Skeletal muscle tissue (tissue), 4 donors: Measurements from ENCODE around the gene PRICKLE1. TPM values are rescaled to one million over a fixed set of nuclear protein-coding genes. Genes with fewer than 3 reads are reported as not detected.
"Not testable (repeated sequence)": the region's sequence is repeated elsewhere in the genome, so short reads cannot be mapped to it uniquely, and the experiment has no call there.

Source experiments
- H3K27ac ChIP-seq: one replicate; pipeline ENCODE4 v1.7.0; 2013; ENCODE audit warnings: mild to moderate bottlenecking, low read depth, low read length, inconsistent platforms
- H3K27me3 ChIP-seq, 3 donors: one replicate each; pipeline ENCODE4 v1.7.0; 2013; ENCODE audit warnings: low read length in 3 of 3; ENCODE audit not compliant: control insufficient read depth in 3 of 3, insufficient read depth in 3 of 3
- H3K36me3 ChIP-seq, 3 donors: one replicate each; pipeline ENCODE4 v1.7.0; 2013; ENCODE audit warnings: low read length in 3 of 3; ENCODE audit not compliant: control insufficient read depth in 3 of 3, insufficient read depth in 3 of 3
- H3K4me1 ChIP-seq, 3 donors: one replicate each; pipeline ENCODE4 v1.7.0; 2013; ENCODE audit warnings: low read length in 3 of 3, mild to moderate bottlenecking in 3 of 3; ENCODE audit not compliant: control insufficient read depth in 3 of 3, insufficient read depth in 3 of 3
- H3K4me3 ChIP-seq, 3 donors: one replicate each; pipeline ENCODE4 v1.7.0; 2013; ENCODE audit warnings: low read length in 3 of 3
- H3K9ac ChIP-seq, 3 donors: one replicate each; pipeline ENCODE4 v1.7.0; 2013; ENCODE audit warnings: low read length in 3 of 3, mild to moderate bottlenecking in 3 of 3, moderate library complexity in 2 of 3, low read depth in 1 of 3
- H3K9me3 ChIP-seq, 3 donors: one replicate each; pipeline ENCODE4 v1.7.0; 2013; ENCODE audit warnings: low read length in 3 of 3; ENCODE audit not compliant: control insufficient read depth in 3 of 3
- total RNA-seq: library from RNA; depleted of rRNA; stranded (reverse); fragments of >200 nt; gene quantifications from one replicate; pipeline ENCODE4 v1.2.3, GENCODE V29; 2014
- donor health status: Osteomylitis.

Gene PRICKLE1
- total RNA-seq, 1 donor from 2014 or later, result 27.1 TPM

GRCh38 chr12:42560977-42561376 lies 28.6 kb downstream of the PRICKLE1 start:
- Histone ChIP-seq H3K9me3 (no peaks in the 10 kb centered on the region), H3K27ac (no peak overlapping the region), H3K4me1 (peaks cover 5 to 9% (median 5%) of the 10 kb centered on the region in 3 donors), H3K36me3 (no peaks in the 10 kb centered on the region), H3K4me3 (no peak overlapping the region), H3K9ac (no peak overlapping the region), H3K27me3 (no peaks in the 10 kb centered on the region)

DNA sequence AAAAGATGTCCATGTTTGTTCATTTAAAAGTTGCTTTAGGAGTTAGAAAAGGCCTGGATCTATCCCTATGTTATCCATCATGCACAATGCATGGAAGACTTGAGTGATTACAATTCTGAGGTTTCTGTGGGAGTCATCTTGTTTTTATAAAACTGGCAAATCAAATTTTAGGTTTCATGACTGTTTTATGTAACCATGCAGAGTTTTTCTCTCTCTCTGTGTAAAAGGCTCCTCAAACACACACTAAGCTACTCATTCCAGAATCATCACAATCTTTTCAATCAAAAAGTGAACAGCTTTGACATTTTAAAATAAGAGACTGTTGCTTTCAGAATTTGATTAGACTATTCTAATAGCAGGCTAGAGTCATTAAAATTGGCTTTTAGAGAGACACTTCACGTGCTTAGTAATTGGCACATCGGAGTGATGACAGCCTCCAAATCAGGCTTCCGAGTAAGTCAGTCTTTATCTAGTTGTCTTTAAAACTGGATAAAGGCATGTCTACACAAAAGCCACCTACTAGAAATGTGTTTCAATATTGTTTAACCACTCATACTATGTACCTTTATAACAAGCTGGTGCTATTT lies 31.9 kb downstream of the PRICKLE1 start:
- peaks cover 0 to 6% (median 0%) of the 10 kb centered on the region in 3 donors for H3K4me1 ChIP-seq

GRCh38 chr12:42556917-42557316 lies 32.6 kb downstream of the PRICKLE1 start:
- H3K4me3 ChIP-seq, result no peak overlapping the region
- no peak overlapping the region for H3K9ac ChIP-seq
- no peaks in the 10 kb centered on the region for H3K36me3 ChIP-seq
- no peaks in the 10 kb centered on the region for H3K27me3 ChIP-seq
- no peak overlapping the region for H3K27ac ChIP-seq
- H3K9me3 ChIP-seq, result no peaks in the 10 kb centered on the region
- H3K4me1 ChIP-seq, result peaks cover 0 to 6% (median 0%) of the 10 kb centered on the region in 3 donors

More for the DNA sequence above, 31.9 kb downstream of the PRICKLE1 start:
- no peaks in the 10 kb centered on the region for H3K9me3 ChIP-seq
- no peak overlapping the region for H3K9ac ChIP-seq
- H3K36me3 ChIP-seq, result no peaks in the 10 kb centered on the region
- no peak overlapping the region for H3K4me3 ChIP-seq
- H3K27ac ChIP-seq, result no peak overlapping the region
- H3K27me3 ChIP-seq, result no peaks in the 10 kb centered on the region

DNA sequence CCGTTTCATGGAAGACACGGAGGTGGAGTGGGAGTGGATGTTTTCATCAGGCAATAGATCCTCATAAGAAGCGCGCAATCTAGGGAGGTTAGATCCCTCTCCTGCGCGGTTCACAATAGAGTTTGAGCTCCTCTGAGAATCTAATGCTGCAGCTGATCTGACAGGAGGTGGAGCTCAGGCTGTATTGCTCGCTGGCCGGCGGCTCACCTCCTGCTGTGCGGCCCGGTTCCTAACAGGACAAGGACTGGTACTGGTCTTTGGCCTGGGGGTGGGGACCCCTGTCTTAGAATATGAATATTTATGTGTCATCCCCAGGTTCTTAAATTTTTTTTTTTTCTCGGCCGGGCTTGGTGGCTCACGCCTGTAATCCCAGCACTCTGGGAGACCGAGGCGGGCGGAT lies 36.7 kb downstream of the PRICKLE1 start:
- H3K4me3 ChIP-seq, result no peak overlapping the region
- H3K9me3 ChIP-seq, result no peaks in the 10 kb centered on the region
- H3K36me3 ChIP-seq, result peaks cover 0 to 2% (median 0%) of the 10 kb centered on the region in 3 donors
- H3K27me3 ChIP-seq, result no peaks in the 10 kb centered on the region
- no peak overlapping the region for H3K27ac ChIP-seq
- H3K9ac ChIP-seq, result no peak overlapping the region
- H3K4me1 ChIP-seq, result peaks cover 0 to 3% (median 0%) of the 10 kb centered on the region in 3 donors

GRCh38 chr12:42550800-42551199 lies 38.7 kb downstream of the PRICKLE1 start:
- no peak overlapping the region for H3K9ac ChIP-seq
- H3K4me3 ChIP-seq, result no peak overlapping the region
- H3K27ac ChIP-seq, result no peak overlapping the region
- no peaks in the 10 kb centered on the region for H3K9me3 ChIP-seq
- no peaks in the 10 kb centered on the region for H3K4me1 ChIP-seq
- peaks cover 0 to 2% (median 0%) of the 10 kb centered on the region in 3 donors for H3K36me3 ChIP-seq
- no peaks in the 10 kb centered on the region for H3K27me3 ChIP-seq

GRCh38 chr12:42546709-42547108 lies 42.8 kb downstream of the PRICKLE1 start:
- no peak overlapping the region for H3K9ac ChIP-seq
- no peak overlapping the region for H3K27ac ChIP-seq
- H3K27me3 ChIP-seq, result no peaks in the 10 kb centered on the region
- no peaks in the 10 kb centered on the region for H3K4me1 ChIP-seq
- H3K9me3 ChIP-seq, result no peaks in the 10 kb centered on the region
- peaks cover 0 to 2% (median 0%) of the 10 kb centered on the region in 3 donors for H3K36me3 ChIP-seq
- H3K4me3 ChIP-seq, result no peak overlapping the region

GRCh38 chr12:42541965-42542364 lies 47.6 kb downstream of the PRICKLE1 start:
- H3K27ac ChIP-seq, result no peak overlapping the region
- no peaks in the 10 kb centered on the region for H3K9me3 ChIP-seq
- no peaks in the 10 kb centered on the region for H3K36me3 ChIP-seq
- H3K4me3 ChIP-seq, result no peak overlapping the region
- H3K4me1 ChIP-seq, result no peaks in the 10 kb centered on the region
- no peak overlapping the region for H3K9ac ChIP-seq
- H3K27me3 ChIP-seq, result no peaks in the 10 kb centered on the region

DNA sequence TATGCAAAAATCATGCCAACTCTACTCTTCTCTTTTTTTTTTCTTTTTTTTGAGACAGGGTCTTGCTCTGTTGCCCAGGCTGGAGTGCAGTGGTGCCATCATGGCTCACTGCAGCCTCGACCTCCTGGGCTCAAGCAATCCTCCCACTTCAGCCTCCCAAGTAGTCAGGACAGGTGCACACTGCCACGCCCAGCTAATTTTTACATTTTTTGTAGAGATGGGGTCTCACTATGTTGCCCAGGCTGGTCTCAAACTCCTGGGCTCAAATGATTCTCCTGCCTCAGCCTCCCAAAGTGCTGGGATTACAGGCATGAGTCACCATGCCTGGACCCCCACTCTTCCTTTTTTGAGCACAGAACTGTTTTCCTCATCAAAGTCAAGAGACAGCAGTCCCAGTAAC lies 48.2 kb downstream of the PRICKLE1 start:
- not testable (repeated sequence) for H3K36me3 ChIP-seq, H3K9ac ChIP-seq, H3K9me3 ChIP-seq, H3K27ac ChIP-seq, H3K4me1 ChIP-seq, H3K27me3 ChIP-seq, H3K4me3 ChIP-seq

GRCh38 chr12:42539696-42540095 lies 49.9 kb downstream of the PRICKLE1 start:
- Histone ChIP-seq H3K27me3 (no peaks in the 10 kb centered on the region), H3K27ac (no peak overlapping the region), H3K9ac (no peak overlapping the region), H3K9me3 (no peaks in the 10 kb centered on the region), H3K4me1 (no peaks in the 10 kb centered on the region), H3K36me3 (no peaks in the 10 kb centered on the region), H3K4me3 (no peak overlapping the region)

DNA sequence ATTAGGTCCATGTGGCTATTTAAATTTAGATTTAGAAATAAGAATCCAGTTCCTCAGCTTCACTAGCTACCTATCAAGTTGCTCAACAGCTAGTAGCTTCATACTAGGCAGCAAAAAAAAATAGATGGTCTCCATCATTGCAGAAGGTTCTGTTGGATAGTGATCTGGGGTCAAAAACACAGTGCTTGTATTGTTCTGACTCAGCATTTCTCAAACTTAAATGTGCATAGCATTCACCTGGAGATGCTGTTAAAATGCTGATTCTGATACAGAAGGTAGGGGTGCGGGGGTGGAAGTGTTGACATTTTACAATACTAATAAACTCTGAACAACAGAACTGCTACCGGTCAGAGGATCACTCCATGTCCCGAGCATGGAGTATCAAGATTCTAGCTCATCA lies 51.3 kb downstream of the PRICKLE1 start:
- Histone ChIP-seq H3K9ac (no peak overlapping the region), H3K4me1 (no peaks in the 10 kb centered on the region), H3K36me3 (no peaks in the 10 kb centered on the region), H3K27me3 (no peaks in the 10 kb centered on the region), H3K4me3 (no peak overlapping the region), H3K27ac (no peak overlapping the region), H3K9me3 (no peaks in the 10 kb centered on the region)
